ENCODE data around the gene RPGRIP1.

RPGRIP1 gene

DNA sequence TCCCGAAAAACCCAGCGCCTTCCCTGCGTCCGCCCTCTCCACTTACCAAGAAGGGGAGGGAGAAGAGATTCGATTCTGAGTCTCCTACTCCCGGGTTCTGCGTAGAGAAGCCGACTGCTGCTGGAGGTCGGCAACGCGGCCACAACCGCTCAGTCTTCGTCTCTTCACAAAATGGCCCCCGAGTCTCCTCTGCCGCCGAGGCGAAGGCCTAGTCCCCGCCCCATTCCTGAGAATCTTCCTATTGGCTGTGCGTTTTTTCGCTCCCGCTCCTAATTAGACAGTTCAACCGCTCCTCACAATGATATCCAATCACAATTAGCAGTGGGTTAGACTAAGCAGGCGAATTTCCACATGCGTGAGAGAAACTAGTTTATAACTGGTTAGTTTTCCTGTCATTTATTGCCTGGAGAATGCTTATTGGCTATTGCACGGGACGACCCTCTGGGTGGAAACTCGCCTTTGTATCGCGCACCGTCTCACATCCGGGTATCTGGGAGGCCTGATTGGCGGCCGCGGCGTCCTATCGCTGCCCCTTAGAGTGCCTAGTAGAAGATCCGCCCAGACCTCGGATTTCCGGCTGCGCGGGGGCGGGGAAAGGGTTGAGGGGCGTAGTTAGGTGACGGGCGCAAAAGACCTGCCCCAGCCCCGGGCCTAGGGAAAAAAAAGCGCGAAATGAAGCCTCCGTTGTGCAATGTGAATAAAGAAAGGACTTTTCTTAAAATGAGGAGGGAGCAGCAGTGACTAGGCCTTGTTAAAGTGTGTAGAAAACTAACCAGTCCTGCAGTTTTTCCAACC lies 10.4 kb upstream of the RPGRIP1 start, which contains the start of gene HNRNPC (continued):
- peak; percentile 75; the same call in 1 of the 2 replicates for TF ChIP-seq ZNF10 (tag by site-specific recombination; IDR thresholded peaks at IDR 0.05)
- TF ChIP-seq ZNF473 (tag by site-specific recombination; IDR thresholded peaks at IDR 0.05), result no peak
- no peak for TF ChIP-seq ZNF785 (tag by site-specific recombination; IDR thresholded peaks at IDR 0.05)
- TF ChIP-seq ZNF133 (tag by site-specific recombination; IDR thresholded peaks at IDR 0.05), result no peak
- TF ChIP-seq RBAK (tag by site-specific recombination; IDR thresholded peaks at IDR 0.05), result no peak
- no peak for TF ChIP-seq HOXA7 (CRISPR knock-in tag; IDR thresholded peaks at IDR 0.05; ENCODE audit: borderline replicate concordance)
- TF ChIP-seq ZNF16 (tag by site-specific recombination; IDR thresholded peaks at IDR 0.05; ENCODE audit: low read depth), result no peak
- no peak for TF ChIP-seq ZNF777 (tag by site-specific recombination; IDR thresholded peaks at IDR 0.05; ENCODE audit: borderline replicate concordance)
- no peak for TF ChIP-seq GLI2 (tag by site-specific recombination; IDR thresholded peaks at IDR 0.05; ENCODE audit: borderline replicate concordance, low read depth)
- no peak for TF ChIP-seq MZF1 (tag by site-specific recombination; IDR thresholded peaks at IDR 0.05; ENCODE audit: borderline replicate concordance)
- TF ChIP-seq ZNF341 (tag by site-specific recombination; IDR thresholded peaks at IDR 0.05; ENCODE audit: low read depth), result no peak
- TF ChIP-seq, protein P1, sequence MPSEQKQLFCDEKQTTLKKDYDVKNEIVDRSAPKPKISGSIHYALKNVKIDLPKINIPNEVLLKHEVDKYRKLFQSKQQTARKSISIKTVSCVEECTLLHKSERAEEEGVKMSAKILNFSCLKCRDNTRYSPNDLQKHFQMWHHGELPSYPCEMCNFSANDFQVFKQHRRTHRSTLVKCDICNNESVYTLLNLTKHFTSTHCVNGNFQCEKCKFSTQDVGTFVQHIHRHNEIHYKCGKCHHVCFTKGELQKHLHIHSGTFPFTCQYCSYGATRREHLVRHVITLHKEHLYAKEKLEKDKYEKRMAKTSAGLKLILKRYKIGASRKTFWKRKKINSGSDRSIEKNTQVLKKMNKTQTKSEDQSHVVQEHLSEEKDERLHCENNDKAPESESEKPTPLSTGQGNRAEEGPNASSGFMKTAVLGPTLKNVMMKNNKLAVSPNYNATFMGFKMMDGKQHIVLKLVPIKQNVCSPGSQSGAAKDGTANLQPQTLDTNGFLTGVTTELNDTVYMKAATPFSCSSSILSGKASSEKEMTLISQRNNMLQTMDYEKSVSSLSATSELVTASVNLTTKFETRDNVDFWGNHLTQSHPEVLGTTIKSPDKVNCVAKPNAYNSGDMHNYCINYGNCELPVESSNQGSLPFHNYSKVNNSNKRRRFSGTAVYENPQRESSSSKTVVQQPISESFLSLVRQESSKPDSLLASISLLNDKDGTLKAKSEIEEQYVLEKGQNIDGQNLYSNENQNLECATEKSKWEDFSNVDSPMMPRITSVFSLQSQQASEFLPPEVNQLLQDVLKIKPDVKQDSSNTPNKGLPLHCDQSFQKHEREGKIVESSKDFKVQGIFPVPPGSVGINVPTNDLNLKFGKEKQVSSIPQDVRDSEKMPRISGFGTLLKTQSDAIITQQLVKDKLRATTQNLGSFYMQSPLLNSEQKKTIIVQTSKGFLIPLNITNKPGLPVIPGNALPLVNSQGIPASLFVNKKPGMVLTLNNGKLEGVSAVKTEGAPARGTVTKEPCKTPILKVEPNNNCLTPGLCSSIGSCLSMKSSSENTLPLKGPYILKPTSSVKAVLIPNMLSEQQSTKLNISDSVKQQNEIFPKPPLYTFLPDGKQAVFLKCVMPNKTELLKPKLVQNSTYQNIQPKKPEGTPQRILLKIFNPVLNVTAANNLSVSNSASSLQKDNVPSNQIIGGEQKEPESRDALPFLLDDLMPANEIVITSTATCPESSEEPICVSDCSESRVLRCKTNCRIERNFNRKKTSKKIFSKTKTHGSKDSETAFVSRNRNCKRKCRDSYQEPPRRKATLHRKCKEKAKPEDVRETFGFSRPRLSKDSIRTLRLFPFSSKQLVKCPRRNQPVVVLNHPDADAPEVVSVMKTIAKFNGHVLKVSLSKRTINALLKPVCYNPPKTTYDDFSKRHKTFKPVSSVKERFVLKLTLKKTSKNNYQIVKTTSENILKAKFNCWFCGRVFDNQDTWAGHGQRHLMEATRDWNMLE (tag by site-specific recombination; conservative IDR thresholded peaks at IDR 0.05; ENCODE audit: low read depth), result peak; percentile 69
- peak; percentile 93 for TF ChIP-seq ZNF561 (tag by site-specific recombination; IDR thresholded peaks at IDR 0.05; ENCODE audit: borderline replicate concordance)
- TF ChIP-seq KLF9 (tag by site-specific recombination; IDR thresholded peaks at IDR 0.05; ENCODE audit: low read depth), result peak; percentile 32; the same call in 1 of the 2 replicates
- TF ChIP-seq, protein P2, sequence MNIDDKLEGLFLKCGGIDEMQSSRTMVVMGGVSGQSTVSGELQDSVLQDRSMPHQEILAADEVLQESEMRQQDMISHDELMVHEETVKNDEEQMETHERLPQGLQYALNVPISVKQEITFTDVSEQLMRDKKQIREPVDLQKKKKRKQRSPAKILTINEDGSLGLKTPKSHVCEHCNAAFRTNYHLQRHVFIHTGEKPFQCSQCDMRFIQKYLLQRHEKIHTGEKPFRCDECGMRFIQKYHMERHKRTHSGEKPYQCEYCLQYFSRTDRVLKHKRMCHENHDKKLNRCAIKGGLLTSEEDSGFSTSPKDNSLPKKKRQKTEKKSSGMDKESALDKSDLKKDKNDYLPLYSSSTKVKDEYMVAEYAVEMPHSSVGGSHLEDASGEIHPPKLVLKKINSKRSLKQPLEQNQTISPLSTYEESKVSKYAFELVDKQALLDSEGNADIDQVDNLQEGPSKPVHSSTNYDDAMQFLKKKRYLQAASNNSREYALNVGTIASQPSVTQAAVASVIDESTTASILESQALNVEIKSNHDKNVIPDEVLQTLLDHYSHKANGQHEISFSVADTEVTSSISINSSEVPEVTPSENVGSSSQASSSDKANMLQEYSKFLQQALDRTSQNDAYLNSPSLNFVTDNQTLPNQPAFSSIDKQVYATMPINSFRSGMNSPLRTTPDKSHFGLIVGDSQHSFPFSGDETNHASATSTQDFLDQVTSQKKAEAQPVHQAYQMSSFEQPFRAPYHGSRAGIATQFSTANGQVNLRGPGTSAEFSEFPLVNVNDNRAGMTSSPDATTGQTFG (tag by site-specific recombination; IDR thresholded peaks at IDR 0.05; ENCODE audit: borderline replicate concordance), result no peak
- TF ChIP-seq ZNF48 (tag by site-specific recombination; IDR thresholded peaks at IDR 0.05), result no peak
- no peak for TF ChIP-seq ZNF707 (tag by site-specific recombination; IDR thresholded peaks at IDR 0.05)
- peak; percentile 97 for TF ChIP-seq SP3 (tag by site-specific recombination; IDR thresholded peaks at IDR 0.05)
- peak; percentile 44; the same call in 1 of the 2 replicates for TF ChIP-seq ZSCAN23 (tag by site-specific recombination; IDR thresholded peaks at IDR 0.05)
- TF ChIP-seq ZBTB20 (tag by site-specific recombination; IDR thresholded peaks at IDR 0.05), result no peak
- no peak for TF ChIP-seq ZNF544 (tag by site-specific recombination; IDR thresholded peaks at IDR 0.05)
- TF ChIP-seq ZNF549 (tag by site-specific recombination; IDR thresholded peaks at IDR 0.05), result no peak
- TF ChIP-seq ZNF121 (tag by site-specific recombination; IDR thresholded peaks at IDR 0.05), result no peak
- no peak for TF ChIP-seq ZBTB48 (tag by site-specific recombination; IDR thresholded peaks at IDR 0.05)
- TF ChIP-seq ZNF501 (tag by site-specific recombination; IDR thresholded peaks at IDR 0.05), result no peak
- peak; percentile 69 for TF ChIP-seq YY1 (tag by site-specific recombination; IDR thresholded peaks at IDR 0.05)
- TF ChIP-seq SP7 (tag by site-specific recombination; IDR thresholded peaks at IDR 0.05), result peak; percentile 46
- TF ChIP-seq, protein P3, sequence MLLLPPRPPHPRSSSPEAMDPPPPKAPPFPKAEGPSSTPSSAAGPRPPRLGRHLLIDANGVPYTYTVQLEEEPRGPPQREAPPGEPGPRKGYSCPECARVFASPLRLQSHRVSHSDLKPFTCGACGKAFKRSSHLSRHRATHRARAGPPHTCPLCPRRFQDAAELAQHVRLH (tag by site-specific recombination; IDR thresholded peaks at IDR 0.05), result peak; percentile 74
- no peak for TF ChIP-seq ZNF23 (tag by site-specific recombination; IDR thresholded peaks at IDR 0.05; ENCODE audit: borderline replicate concordance)
- TF ChIP-seq, protein P4, sequence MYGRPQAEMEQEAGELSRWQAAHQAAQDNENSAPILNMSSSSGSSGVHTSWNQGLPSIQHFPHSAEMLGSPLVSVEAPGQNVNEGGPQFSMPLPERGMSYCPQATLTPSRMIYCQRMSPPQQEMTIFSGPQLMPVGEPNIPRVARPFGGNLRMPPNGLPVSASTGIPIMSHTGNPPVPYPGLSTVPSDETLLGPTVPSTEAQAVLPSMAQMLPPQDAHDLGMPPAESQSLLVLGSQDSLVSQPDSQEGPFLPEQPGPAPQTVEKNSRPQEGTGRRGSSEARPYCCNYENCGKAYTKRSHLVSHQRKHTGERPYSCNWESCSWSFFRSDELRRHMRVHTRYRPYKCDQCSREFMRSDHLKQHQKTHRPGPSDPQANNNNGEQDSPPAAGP (tag by site-specific recombination; IDR thresholded peaks at IDR 0.05), result no peak
- TF ChIP-seq ZNF555 (tag by site-specific recombination; conservative IDR thresholded peaks at IDR 0.05), result no peak
